ENCODE measurements around the gene LSM2. TPM values are rescaled to one million over a fixed set of nuclear protein-coding genes. Genes with fewer than 3 reads are reported as not detected.
"Not testable (repeated sequence)": the region's sequence is repeated elsewhere in the genome, so short reads cannot be mapped to it uniquely, and the experiment has no call there.

Gene LSM2
- total RNA-seq, 1 donor from 2014 or later, result 51.6 TPM

- Histone ChIP-seq H3K36me3 (peaks cover 0 to 4% of the 10 kb centered on the region in 2 donors), H3K4me3 (peak overlapping the region; percentile 54 to 77), H3K27ac (peak overlapping the region; percentile 100), H3K4me1 (peaks cover 57% of the 10 kb centered on the region), H3K9me3 (no peaks in the 10 kb centered on the region), H3K27me3 (no peaks in the 10 kb centered on the region)
- TF ChIP-seq POLR2AphosphoS5 (IDR thresholded peaks at IDR 0.05; ENCODE audit: insufficient read depth in 1 of 2, low read depth in 1 of 2) (peak in 1 of 2 donors; percentile 14), POLR2A (IDR thresholded peaks at IDR 0.05) (peak in 1 of 2 donors; percentile 65), CTCF (IDR thresholded peaks at IDR 0.05) (no peak)
- peak in 1 of 2 donors; percentile 98 for DNase-seq (ENCODE audit: extremely low spot score in 2 of 2)
- intact Hi-C loops (cut with DNase I), result no loop called here
Observed at GRCh38 chr6:31826793-31827285, 20.1 kb upstream of the LSM2 start.

DNA sequence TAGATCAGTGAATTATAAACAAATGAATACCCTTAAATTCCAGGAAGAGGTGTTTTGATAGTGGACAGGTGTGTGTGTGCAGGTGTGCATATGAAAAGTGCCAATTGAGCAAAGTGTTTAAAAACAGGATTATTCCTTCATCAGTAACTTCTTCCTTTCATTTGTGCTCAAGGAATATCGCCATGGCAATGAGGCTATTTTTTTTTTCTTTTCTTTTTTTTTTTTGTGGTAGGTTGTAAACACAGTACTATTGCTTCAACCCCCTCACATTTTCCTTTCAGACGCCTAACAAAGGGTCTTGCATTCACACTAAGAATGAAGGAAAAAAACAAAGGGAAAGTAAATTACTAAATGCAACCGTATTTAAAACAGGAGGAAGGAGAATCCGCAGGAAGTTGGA, 18.8 kb upstream of the LSM2 start:
- TF ChIP-seq POLR2A (IDR thresholded peaks at IDR 0.05) (no peak), POLR2AphosphoS5 (IDR thresholded peaks at IDR 0.05; ENCODE audit: insufficient read depth in 1 of 2, low read depth in 1 of 2) (no peak), CTCF (IDR thresholded peaks at IDR 0.05) (no peak)
- peaks cover 55% of the 10 kb centered on the region for H3K4me1 ChIP-seq

DNA sequence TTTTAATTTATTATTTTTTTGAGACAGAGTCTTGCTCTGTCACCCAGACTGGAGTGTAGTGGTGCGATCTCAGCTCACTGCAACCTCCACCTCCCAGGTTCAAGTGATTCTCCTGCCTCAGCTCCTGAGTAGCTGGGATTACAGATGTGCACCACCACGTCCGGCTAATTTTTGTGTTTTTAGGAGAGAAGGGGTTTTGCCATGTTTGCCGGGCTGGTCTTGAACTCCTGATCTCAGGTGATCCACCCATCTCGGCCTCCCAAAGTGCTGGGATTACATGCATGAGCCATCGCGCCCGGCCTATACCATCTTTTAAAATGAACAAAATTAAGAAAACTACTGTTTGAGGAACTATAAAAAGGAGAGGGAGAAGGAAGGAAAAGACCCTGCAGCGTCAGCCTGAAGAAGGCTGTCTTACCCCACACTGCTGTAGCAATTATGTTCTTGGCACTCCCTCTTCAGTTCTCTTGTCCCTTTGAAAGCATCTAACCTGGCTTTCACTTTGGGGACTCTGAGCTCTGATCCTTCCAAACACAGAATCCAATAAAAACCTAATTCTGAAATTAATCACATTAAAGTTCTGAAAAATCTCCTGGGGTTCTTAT, 16.9 kb upstream of the LSM2 start:
- Histone ChIP-seq H3K4me1 (peaks cover 73% of the 10 kb centered on the region), H3K27ac (peak overlapping the region; percentile 100)
- intact Hi-C loops (cut with DNase I), result not testable (repeated sequence)

More for the DNA sequence above, 18.8 kb upstream of the LSM2 start:
- Histone ChIP-seq H3K36me3 (no peaks in the 10 kb centered on the region), H3K4me3 (no peak overlapping the region), H3K9me3 (no peaks in the 10 kb centered on the region), H3K27ac (peak overlapping the region; percentile 100), H3K27me3 (no peaks in the 10 kb centered on the region)
- no peak for DNase-seq (ENCODE audit: extremely low spot score in 2 of 2)
- intact Hi-C loops (cut with DNase I), result no loop called here

DNA sequence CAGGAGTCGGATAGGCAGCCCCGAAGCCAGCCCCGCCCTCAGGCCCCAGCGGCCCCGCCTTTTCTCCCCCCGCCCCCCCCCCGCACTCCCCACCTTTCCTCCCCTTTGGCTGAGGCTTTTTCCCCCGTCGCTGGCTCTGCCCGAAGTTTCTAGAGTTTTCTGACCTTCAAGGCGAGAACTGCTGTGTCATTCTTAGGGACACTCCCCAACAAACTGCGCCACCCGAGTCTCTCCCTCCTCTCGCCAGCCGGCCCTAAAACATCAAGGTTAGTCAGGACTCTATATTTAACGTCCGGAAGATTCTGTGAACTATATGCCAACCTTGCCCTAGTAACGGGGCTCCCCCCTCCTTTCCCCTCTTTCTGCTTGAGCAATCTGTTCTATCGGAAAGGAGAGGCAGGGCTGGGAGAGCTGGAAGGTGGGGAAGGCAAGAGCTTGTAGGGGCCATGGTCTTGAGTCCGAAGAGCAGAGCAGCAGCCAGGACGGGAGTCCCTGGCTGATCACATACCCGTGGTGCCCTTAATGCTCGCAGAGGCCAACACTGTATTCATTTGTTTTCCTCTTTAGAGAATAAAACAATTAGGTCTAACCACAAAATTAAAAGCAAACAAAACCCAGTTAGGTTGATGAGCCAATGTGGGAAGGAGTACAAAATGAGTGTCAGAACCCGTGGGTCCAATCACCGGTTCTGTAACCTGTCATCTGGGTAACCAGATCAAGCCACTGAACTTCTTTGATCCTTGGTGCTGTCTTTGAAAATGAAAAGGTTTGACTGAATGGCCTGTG, 15.5 kb upstream of the LSM2 start:
- DNase-seq (ENCODE audit: extremely low spot score in 2 of 2), result peak in 1 of 2 donors; percentile 97
- peak overlapping the region; percentile 100 for H3K27ac ChIP-seq
- intact Hi-C loops (cut with DNase I), result no loop called here
- peaks cover 85% of the 10 kb centered on the region for H3K4me1 ChIP-seq
- no peaks in the 10 kb centered on the region for H3K36me3 ChIP-seq
- no peaks in the 10 kb centered on the region for H3K27me3 ChIP-seq
- H3K4me3 ChIP-seq, result peak overlapping the region; percentile 50 to 54
- no peaks in the 10 kb centered on the region for H3K9me3 ChIP-seq
- TF ChIP-seq POLR2A (IDR thresholded peaks at IDR 0.05), result peak; percentile 35 to 89
- peak; percentile 74 to 97 for TF ChIP-seq POLR2AphosphoS5 (IDR thresholded peaks at IDR 0.05; ENCODE audit: insufficient read depth in 1 of 2, low read depth in 1 of 2)
- TF ChIP-seq CTCF (IDR thresholded peaks at IDR 0.05), result no peak

More for the DNA sequence above, 16.9 kb upstream of the LSM2 start:
- DNase-seq (ENCODE audit: extremely low spot score in 2 of 2); H3K27me3 ChIP-seq; H3K36me3 ChIP-seq; H3K4me3 ChIP-seq; H3K9me3 ChIP-seq: not testable (repeated sequence)

DNA sequence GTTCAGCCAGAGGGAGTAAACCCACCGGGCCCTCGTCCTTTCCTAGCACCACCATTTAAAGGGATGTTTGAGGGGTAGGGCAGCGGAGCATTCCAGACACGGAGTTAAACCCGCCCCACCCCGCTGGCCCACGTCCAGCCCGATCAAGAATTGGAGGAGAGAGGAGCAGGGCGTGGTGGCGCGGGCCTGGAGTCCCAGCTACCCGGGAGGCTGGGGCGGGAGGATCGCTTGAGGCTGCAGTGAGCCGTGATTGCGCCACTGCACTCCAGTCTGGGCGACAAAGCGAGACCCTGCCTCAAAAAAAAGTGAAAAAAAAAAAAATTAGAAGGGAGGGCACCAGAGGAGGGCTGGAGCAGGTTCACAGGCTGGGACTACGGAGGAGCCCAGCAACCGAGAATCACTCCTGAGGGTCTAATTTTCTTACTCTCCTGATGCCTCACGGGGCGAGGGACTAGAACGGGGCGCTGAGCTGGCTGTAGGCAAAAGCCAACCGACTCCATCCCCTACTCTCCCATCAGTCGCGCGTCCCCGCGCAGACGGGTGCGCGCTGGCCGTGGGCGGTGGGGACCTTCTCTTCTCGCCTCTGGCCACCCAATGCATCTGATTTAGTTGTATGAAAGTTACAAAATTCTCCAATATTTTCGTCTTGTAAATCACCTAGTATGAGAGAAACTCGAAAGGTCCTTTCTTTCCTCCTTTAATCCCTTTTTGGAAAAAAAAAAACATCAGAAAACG, 14.7 kb upstream of the LSM2 start:
- H3K4me3 ChIP-seq, result peak overlapping the region; percentile 50 to 54
- TF ChIP-seq POLR2A (IDR thresholded peaks at IDR 0.05), result peak in 1 of 2 donors; percentile 50
- TF ChIP-seq POLR2AphosphoS5 (IDR thresholded peaks at IDR 0.05; ENCODE audit: insufficient read depth in 1 of 2, low read depth in 1 of 2), result peak in 1 of 2 donors; percentile 86
- TF ChIP-seq CTCF (IDR thresholded peaks at IDR 0.05), result no peak
- peaks cover 83% of the 10 kb centered on the region for H3K4me1 ChIP-seq
- peak overlapping the region; percentile 100 for H3K27ac ChIP-seq
- intact Hi-C loops (cut with DNase I), result no loop called here
- no peak for DNase-seq (ENCODE audit: extremely low spot score in 2 of 2)
- H3K36me3 ChIP-seq, result no peaks in the 10 kb centered on the region
- H3K27me3 ChIP-seq, result no peaks in the 10 kb centered on the region
- no peaks in the 10 kb centered on the region for H3K9me3 ChIP-seq

DNA sequence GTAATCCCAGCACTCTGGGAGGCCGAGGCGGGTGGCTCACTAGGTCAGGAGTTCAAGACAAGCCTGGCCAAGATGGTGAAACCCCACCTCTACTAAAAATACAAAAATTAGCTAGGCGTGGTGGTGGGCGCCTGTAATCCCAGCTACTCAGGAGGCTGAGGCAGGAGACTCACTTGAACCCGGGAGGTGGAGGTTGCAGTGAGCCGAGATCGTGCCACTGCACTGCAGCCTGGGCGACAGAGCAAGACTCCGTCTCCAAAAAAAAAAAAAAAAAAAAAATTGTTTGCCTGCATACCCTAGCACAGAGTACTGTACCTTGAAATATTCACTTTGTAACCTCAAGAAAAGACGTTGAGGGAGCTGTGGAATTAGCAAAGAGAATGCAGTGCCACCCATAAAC, 13.6 kb upstream of the LSM2 start:
- Histone ChIP-seq H3K4me1 (peaks cover 72% of the 10 kb centered on the region), H3K27ac (peak overlapping the region; percentile 100)
- intact Hi-C loops (cut with DNase I); DNase-seq (ENCODE audit: extremely low spot score in 2 of 2); H3K36me3 ChIP-seq; H3K9me3 ChIP-seq; H3K27me3 ChIP-seq; H3K4me3 ChIP-seq: not testable (repeated sequence)

Measured in vagina (tissue), 2 donors.